Right renal pelvis (tissue), 4 donors: ENCODE results near the gene KRT1. TPM values are rescaled to one million over a fixed set of nuclear protein-coding genes. Genes with fewer than 3 reads are reported as not detected.

ENCODE experiments used
- polyA plus RNA-seq, 4 donors: library from polyadenylated mRNA; unstranded; fragments of 120-200 nt; gene quantifications; one replicate each; pipeline ENCODE4 v1.2.1, GENCODE V29; 2013; ENCODE audit not compliant: insufficient read length in 4 of 4

The KRT1 gene
- polyA plus RNA-seq, 4 donors, result 0.07 to 0.43 (median 0.29) TPM

Other genes starting within 250 kb of the KRT1 start
- gene KRT75, start 246.0 kb downstream of the KRT1 start, polyA plus RNA-seq, result not detected
- gene KRT6B, start 228.3 kb downstream of the KRT1 start, polyA plus RNA-seq, result not detected
- not detected for gene KRT6C, start 206.6 kb downstream of the KRT1 start, polyA plus RNA-seq
- under 1 TPM in 1 of 4 donors, not detected in 3; 0.10 TPM for gene KRT6A, start 187.2 kb downstream of the KRT1 start, polyA plus RNA-seq
- 1 to 10 TPM in 2 of 4 donors, under 1 TPM in 2; 0.28 to 1.9 (median 0.98) TPM for gene KRT5, start 160.0 kb downstream of the KRT1 start, polyA plus RNA-seq
- not detected for gene KRT71, start 127.3 kb downstream of the KRT1 start, polyA plus RNA-seq
- not detected for gene KRT74, start 106.6 kb downstream of the KRT1 start, polyA plus RNA-seq
- gene KRT72, start 78.9 kb downstream of the KRT1 start, polyA plus RNA-seq, result under 1 TPM in 1 of 4 donors, not detected in 3; 0.11 TPM
- not detected for gene KRT73, start 61.8 kb downstream of the KRT1 start, polyA plus RNA-seq
- gene KRT2, start 28.2 kb downstream of the KRT1 start, polyA plus RNA-seq, result not detected
- gene KRT77, start 23.1 kb upstream of the KRT1 start, polyA plus RNA-seq, result not detected
- not detected for gene KRT76, start 96.9 kb upstream of the KRT1 start, polyA plus RNA-seq
- gene KRT3, start 115.7 kb upstream of the KRT1 start, polyA plus RNA-seq, result not detected
- under 1 TPM; 0.28 to 0.58 (median 0.34) TPM for gene KRT4, start 133.7 kb upstream of the KRT1 start, polyA plus RNA-seq
- not detected for gene KRT79, start 153.9 kb upstream of the KRT1 start, polyA plus RNA-seq
- under 1 TPM in 1 of 4 donors, not detected in 3; 0.05 TPM for gene KRT78, start 168.6 kb upstream of the KRT1 start, polyA plus RNA-seq
- 100 to 1,000 TPM; 195 to 265 (median 248) TPM for gene KRT8, start 224.7 kb upstream of the KRT1 start, polyA plus RNA-seq